Brain pericyte (primary cell): ENCODE results near the gene CACNA1H.
"Not testable (repeated sequence)": the region's sequence is repeated elsewhere in the genome, so short reads cannot be mapped to it uniquely, and the experiment has no call there.

Experiments
- DNase-seq: peaks from one replicate; pipeline ENCODE4 v3.0.0-alpha.2; 2012; ENCODE audit warnings: low read depth, low spot score

The CACNA1H gene

DNA sequence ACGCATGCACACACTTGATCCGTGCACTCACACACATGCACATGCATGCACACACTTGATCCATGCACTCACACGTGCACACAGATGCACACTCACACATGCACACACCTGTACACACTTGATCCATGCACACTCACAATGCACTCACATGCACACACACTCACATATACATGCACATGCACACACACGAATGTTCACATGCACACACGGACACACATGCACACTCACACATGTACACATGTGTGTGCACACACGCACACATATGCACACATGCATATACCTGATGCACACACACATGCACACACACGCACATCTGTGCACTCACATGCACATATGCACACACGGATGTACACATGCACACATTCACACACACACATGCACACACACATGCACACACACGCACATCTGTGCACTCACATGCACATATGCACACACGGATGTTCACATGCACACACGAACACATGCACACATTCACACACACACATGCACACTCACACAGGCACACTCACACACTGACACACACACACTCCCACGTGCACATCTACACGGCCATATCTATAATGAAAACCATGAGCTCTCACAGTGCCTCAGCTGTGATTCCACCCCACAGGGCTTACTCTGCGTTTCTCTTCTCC is 95.1 kb downstream of the CACNA1H start:
- DNase-seq, result not testable (repeated sequence)

DNA sequence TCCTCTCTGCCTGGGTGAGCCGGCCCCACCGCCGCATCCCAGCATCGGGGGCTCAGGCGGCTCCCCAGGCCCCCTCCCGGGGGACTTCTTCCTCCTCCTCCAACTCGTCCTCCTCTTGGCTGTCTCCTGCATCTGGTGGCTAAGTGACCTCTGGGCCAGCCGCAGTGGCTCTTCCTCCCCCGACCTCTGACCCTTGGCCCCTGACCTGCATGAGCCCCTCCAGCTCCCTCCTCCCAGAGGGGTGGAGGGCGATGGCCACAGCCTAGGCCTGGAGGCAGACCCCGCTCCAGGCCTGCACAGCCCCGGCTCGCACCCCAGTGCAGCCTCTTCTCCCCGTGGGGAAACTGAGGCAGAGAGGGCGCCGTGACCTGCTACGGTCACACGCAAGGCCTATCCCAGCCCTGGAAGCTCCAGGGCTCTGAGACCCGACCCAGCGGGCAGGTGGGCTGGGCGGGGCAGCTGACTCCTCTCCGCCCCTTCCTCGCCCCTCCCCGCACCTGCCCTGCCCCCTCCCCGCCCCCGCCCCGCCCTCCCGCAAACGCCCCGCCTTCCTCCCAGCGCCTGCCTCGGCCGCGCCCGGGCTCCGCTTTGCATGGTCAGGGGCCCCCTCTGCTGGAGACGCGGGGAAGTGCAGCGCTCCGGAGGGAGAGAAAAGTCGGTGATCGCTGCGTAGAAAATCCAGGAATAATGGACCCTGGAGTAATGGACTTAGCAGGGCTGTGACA is 96.3 kb downstream of the CACNA1H start:
- not testable (repeated sequence) for DNase-seq

DNA sequence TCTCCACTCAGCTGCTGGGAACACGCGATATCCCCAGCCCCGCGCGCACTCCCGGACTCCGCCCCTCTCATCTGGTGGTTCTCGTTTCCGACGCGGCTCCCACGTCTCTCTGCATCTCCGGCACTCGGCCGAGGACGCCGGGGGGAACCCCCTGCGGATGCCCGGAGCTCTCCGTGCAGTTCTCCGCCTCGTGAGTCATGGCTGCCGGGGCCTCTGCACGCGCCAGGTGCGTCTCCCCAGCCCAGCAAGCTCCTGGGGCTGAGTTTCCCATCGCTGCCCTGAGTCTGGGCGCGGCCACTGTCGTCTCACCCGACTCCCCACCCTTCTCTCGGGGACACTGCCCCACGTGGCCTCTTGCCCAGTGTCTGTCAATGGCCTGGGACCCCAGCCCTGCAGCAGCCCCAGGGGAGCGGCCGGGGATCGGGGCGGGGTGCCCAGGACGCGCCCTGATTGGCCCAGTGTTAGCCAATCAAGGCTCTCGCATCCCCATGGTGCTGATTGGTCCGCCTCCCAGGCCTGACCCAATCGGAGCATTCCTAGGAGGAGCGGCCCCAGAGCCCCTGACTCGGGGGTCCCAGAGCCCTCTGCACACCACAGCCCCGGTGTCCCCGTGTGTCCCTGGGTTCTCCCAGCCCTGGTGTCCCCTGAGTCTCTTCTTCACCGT is 100.9 kb downstream of the CACNA1H start:
- DNase-seq, result not testable (repeated sequence)

DNA sequence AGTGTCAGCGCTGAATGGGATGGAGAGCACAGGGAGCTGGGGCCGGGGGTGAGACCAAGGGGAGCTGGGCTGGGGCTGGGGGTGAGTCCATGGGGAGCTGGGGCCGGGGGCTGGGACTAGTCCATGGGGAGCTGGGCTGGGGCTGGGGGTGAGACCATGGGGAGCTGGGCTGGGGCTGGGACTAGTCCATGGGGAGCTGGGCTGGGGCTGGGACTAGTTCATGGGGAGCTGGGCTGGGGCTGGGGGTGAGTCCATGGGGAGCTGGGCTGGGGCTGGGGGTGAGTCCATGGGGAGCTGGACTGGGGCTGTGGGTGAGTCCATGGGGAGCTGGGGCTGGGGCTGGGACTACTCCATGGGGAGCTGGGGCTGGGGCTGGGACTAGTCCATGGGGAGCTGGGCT is 101.9 kb downstream of the CACNA1H start:
- DNase-seq, result not testable (repeated sequence)

DNA sequence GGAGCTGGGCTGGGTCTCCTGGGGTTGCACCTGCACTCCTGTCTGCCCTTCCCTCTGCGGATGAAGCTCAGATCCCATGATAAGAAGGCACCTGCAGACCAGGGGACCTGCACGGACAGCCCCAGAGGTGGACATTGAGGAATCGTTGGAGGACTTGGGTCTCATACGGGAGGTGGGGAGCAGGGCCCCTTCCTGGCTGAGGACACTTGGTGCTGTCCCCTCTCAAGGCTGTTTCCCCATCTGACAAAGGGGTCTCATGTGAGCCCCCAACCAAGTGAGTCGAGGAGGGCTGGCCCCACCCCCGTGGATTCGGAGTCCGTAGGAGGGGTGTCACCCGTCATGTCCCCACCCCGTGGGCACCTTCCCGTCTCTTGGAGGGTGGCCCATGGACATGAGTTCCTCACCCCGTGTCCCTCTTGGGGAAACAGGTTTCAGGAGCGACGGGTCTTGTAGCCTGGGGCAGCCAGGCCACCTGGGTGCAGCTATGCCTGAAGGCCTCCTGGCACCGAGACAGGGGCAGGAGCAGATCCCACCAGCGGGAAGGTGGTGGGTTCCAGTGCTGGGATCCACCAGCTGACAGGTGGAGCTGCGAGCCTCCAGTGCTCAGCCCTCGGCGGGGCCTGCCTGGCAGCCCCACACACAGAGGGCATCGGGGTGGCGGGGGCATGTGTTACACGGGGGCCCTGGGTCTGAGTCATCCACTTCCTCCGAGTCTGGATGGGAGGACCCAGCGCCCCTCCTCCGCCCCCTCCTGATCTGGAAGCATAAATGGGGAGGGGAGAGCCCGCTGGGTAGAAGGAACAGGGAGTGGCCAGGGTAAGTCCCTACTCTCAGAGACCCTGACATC is 102.6 kb downstream of the CACNA1H start, which contains the start of gene TPSD1:
TSS of gene TPSD1 (plus strand) at position 794 of the 847 bp plus-strand sequence. CDS start 212 bp downstream, outside the sequence.
- not testable (repeated sequence) for DNase-seq

DNA sequence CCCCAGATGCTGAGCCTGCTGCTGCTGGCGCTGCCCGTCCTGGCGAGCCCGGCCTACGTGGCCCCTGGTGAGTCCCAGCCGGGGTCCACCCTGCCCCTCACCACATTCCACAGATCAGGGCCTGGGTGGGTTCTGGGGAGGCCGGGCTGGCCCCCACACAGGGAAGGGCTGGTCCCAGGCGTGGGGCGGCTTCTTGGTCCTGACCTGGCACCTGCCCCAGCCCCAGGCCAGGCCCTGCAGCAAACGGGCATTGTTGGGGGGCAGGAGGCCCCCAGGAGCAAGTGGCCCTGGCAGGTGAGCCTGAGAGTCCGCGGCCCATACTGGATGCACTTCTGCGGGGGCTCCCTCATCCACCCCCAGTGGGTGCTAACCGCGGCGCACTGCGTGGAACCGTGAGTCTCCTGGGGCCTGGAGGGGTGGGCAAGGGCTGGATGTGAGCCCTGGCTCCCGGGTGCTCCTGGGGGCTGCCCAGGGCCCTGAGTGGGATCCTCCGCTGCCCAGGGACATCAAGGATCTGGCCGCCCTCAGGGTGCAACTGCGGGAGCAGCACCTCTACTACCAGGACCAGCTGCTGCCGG is 103.5 kb downstream of the CACNA1H start:
- DNase-seq, result not testable (repeated sequence)

DNA sequence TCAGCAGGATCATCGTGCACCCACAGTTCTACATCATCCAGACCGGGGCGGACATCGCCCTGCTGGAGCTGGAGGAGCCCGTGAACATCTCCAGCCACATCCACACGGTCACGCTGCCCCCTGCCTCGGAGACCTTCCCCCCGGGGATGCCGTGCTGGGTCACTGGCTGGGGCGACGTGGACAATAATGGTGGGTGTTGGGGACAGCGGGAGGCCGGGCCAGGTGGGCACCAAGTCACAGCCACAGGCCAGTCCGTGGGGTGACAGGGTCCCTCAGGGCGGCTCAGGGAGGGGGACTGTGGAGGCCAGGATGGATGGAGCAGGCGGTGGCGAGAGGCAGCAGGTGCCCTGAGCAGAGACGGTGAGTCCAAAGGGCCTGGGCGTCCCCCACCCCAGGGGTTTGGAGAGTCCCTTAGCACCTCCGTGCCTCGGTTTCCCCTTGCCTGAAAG is 104.0 kb downstream of the CACNA1H start:
- no peak for DNase-seq

DNA sequence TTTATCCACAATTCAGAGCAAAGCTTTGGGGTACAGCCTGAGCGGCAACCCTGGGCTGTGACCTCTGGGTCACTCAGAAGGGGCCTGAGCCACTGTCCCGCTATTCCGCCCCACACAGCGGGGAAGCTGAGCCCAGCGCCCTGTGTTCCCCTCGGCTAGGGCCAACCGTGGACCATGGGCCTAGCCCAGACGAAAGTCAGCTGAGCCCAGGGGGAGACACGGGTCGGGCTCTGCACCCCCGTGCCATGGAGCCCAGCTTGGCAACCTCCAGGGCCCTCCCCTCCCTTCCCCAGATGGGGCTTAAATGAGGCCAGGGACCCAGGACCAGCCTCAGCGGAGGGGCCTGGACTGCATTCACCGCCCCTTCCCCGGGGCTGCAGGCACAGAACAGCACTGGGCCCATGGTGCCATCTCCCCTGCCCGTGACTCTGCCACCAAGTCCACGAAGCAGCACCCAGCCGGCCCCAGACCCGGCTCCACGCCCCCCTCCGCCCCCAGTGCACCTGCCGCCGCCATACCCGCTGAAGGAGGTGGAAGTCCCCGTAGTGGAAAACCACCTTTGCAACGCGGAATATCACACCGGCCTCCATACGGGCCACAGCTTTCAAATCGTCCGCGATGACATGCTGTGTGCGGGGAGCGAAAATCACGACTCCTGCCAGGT is 104.8 kb downstream of the CACNA1H start:
- no peak for DNase-seq

DNA sequence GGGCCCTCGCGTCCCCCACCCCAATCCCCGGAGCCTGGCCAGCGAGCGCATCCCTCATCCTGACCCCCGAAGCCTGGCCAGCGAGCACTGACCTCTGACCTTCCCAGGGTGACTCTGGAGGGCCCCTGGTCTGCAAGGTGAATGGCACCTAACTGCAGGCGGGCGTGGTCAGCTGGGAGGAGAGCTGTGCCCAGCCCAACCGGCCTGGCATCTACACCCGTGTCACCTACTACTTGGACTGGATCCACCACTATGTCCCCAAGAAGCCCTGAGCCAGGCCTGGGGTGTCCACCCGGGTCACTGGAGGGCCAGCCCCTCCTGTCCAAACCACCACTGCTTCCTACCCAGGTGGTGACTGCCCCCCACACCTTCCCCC is 105.3 kb downstream of the CACNA1H start:
- DNase-seq, result no peak

DNA sequence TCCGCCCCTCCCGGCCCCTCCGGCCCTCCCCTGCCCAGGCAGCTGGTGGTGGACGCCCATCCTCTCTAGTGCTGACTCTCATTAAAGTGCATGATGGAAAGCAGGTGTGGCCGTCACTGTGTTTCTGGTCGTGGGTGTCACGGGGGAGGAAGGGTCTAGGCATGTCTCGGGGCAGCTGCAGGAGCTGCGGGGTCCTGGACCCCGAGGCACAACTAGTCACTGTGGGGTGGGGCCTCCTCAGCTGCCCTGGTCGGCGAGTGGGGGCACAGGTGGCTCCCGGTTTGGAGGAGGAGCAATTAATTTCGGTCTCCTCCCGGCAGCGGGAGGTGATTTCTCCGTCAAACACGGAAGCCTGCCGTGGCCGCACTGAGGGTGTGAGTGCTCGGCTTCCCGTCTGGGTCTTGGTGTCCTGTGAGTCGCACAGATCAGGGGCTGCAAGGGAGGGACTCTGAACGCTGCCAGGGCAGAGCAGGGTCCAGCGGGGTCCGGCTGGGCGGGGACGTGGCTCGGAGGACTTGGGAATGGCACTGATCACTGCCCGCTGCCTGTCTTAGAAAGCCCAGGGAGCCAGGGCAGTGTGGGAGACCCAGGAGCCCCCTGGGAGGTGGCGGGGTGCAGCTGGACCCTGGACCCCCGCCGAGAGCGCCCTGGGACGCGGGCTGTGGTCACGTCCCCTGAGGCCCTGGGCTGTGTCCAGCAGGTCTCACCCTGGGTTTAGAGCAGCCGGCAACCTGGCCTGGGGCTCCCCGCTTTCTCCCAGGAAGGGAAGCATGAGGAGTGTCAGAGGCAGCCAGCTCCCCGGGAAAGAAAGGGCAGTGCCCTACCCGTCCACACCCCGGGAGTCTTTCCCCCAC is 106.2 kb downstream of the CACNA1H start:
- no peak for DNase-seq

DNA sequence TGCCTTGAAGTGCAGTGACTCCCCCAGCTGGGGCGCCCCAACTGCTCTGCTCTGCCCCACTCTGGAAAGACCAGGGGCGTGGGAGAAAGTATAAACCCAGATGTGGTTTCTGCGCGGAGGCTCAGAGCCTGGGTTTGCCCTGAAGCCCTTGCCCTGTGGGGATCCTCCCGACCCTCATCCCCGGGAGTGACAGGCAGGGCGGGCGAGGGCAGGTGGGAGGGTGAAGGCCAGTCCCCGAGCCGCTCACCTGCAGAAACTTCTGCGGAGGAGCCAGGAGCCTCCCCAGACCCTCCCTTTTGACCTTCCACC is 106.8 kb downstream of the CACNA1H start:
- DNase-seq, result no peak

DNA sequence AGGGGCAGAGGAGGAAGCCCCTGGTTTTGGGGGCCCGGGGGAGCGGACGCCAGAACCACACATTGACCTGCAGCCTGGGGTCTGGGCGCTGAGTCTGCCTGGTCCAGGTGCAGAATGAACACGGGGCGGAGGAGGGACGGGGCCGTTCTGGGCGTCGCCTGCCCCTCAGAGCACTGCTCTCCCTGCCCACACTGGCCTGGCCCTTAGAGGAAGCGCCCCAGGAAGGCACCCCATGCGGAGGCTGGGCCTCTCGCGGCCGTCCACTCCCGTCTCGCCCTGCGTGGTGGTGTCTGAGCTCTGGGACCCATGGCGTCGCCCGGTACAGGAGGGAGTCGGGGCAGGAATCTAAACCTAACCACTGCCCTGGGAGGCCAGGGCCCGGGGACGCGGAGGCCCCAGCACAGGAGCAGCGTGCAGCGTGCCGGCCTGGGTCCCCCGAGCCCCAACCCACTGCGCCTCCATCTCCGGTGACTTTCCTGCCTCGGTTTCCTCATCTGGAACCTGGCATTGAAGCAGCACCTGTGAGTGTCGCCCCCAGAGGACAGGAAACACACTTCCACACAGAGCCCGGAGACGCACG is 107.3 kb downstream of the CACNA1H start:
- no peak for DNase-seq

DNA sequence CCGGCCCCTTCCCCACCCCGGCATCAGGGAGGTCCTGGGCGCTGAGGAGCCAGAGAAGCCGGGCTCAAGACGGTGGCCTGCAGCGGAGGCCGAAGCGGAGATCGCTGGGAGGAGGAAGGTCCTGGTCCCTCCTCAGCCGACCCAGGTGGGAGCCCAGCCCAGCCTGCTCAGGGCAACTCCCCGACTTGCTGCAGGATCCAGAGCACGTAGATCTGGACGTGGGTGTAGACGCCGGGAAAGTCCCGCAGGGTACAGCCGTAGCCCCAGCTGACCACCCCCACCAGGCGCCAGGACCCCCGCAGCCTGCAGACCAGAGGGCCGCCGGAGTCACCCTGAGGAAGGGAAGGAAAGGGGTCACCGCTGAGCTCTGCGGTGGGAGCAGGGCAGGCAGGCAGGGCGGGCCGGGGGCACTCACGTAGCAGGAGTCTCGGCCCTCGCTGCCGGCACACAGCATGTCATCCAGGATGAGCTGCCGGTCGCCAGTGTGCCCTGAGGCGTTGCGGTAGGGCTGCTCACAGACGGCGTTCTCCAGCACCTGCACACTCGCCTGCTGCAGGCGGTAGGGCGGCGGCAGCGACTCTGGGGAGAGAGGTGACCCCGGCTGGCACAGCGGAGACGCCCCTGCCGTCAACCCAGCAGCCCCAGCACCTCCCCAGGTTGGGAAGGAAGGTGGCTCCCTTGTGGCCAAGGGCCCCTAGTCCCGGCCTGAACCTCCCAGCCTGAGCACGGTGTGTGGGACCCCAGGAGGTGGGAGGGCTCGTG is 108.4 kb downstream of the CACNA1H start:
- DNase-seq, result no peak

DNA sequence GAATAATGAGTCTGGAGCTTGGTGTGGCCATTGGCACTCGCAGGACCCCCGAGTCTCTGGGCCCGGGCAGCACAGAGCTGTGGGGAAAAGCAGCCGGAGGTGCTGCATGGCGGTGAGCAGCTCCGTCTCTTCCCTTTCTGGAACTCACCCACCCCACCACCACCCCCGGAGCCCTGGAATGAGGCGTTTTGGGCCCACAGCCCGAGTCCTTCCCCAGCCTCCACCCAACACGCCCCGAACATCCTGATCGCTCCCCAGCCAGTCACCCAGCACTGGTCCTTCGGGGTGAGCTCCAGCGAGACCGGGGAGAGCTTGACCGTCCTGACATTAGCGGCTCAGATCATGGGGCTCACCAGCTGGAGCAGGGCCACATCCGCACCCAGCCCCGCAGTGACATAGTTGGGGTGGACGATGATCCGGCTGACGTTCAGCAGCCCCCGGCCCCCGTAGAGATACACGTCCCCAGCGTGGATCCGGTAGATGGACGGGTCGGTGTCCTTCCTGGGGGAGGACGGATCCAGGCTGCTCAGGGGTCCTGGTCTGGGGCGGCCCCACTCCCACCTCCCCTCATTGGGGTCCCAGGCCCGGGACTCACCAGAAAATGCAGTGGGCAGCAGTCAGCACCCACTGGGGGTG is 109.4 kb downstream of the CACNA1H start:
- no peak for DNase-seq

DNA sequence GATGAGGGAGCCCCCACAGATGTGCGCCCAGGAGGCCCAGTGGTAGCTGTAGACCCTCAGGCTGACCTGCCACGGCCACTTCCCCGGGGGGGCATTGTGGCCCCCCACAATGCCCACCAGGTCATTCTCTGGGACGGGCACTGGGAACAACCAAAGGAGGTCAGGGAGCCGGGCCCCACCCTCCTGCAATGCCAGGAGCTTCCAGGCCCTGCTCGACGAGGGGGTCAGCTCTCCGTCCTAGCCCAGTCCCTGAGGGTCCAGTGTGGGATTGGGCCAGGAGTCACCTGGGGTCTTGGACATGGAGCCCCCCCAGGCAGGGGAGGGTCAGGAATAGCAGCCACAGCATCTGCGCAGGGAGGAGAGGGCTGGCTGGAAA is 109.9 kb downstream of the CACNA1H start:
- no peak for DNase-seq

DNA sequence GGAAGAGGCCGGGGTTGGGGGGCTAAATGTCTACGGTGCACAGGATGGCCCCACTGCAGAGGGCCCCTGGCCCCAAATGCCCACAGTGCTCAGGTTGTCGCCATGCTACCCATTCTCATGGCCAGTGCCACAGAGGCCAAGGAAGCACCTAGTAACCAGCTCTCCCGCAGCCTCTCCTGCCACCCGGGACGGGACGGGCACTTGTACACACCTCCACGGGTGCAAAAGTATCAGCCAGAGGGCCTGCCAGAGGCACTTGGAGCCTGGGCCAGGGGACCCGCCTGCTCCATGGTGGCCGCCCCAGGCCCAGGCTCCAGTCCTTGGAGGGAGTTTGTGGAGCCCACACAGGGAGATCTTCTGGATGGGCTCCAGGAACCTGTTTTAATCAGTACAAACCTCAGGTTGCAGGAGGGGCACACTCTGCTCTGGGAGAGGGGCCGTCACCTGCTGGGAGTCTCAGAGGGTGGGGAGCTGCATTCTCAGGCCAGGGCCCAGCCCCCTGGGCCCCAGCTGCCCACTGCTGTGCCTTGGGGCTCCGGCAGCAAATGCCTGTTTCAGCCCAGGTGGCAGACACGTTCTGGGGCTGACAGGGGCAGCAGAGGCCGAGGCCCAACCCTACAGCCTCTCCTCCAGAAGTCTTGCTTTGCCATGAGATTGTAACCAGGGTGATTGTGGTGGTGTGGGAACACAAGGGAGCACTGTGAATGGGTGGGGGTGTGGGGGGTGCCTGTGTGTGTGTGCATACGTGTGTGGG is 110.9 kb downstream of the CACNA1H start:
- no peak for DNase-seq

DNA sequence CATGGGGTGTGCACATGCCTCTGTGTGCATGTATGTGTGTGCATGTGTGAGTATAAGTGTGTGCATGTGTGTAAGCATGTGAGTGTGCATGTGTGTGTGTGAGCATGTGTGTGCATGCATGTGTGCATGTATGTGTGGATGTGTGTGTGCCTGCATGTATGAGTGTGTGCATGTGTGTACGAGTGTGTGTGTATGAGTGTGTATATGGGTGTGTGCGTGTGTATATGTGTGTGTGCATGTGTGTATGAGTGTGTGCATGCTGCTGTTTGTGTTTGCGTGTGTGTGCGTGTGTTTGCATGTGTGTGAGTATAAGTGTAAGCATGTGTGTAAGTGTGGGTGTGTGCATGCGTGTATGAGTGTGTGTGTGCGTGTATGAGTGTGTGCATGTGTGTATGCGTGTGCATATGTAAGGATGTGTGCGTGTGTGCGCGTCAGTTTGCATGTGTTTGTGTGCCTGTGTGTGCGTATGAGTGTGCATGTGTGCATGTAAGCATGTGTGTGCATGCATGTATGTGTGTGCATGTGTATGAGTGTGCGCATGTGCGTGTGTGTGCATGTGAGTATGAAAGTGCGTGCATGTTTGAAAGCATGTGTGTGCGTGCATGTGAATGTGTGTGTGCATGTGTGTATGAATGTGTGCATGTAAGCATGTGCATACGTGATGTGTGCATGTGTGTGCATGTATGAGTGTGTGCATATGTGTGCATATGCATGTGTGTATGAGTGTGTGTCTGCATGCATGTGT is 111.6 kb downstream of the CACNA1H start:
- no peak for DNase-seq
